Neural progenitor cell (in vitro differentiated cells): ENCODE results near the gene IMPG2.

Source experiments
- CTCF ChIP-seq: fragments of 200-600 bp; sonication (generic); IDR thresholded peaks from 2 replicates; pipeline ENCODE4 v1.5.1; 2017; ENCODE audit warnings: antibody characterized with exemption, mild to moderate bottlenecking
- EZH2 ChIP-seq: fragments of 200-600 bp; sonication (generic); IDR thresholded peaks from 2 replicates; pipeline ENCODE4 v1.6.1; 2017; ENCODE audit warnings: antibody characterized with exemption, mild to moderate bottlenecking, moderate library complexity
- EZH2phosphoT487 ChIP-seq: fragments of 200-600 bp; sonication (generic); IDR thresholded peaks from 2 replicates; pipeline ENCODE4 v1.6.1; 2017; ENCODE audit warnings: antibody characterized with exemption

GRCh38 chr3:101273608-101274007 lies 46.8 kb downstream of the IMPG2 start:
- TF ChIP-seq EZH2 (no peak), CTCF (no peak), EZH2phosphoT487 (no peak)
